ENCODE measurements around the gene MDM4.

Gene MDM4

GRCh38 chr1:204599596-204599995 is 83.4 kb downstream of the MDM4 start:
- TF ChIP-seq, protein P1, sequence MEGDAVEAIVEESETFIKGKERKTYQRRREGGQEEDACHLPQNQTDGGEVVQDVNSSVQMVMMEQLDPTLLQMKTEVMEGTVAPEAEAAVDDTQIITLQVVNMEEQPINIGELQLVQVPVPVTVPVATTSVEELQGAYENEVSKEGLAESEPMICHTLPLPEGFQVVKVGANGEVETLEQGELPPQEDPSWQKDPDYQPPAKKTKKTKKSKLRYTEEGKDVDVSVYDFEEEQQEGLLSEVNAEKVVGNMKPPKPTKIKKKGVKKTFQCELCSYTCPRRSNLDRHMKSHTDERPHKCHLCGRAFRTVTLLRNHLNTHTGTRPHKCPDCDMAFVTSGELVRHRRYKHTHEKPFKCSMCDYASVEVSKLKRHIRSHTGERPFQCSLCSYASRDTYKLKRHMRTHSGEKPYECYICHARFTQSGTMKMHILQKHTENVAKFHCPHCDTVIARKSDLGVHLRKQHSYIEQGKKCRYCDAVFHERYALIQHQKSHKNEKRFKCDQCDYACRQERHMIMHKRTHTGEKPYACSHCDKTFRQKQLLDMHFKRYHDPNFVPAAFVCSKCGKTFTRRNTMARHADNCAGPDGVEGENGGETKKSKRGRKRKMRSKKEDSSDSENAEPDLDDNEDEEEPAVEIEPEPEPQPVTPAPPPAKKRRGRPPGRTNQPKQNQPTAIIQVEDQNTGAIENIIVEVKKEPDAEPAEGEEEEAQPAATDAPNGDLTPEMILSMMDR (IDR thresholded peaks at IDR 0.05; ENCODE audit: low read depth, low read length, missing control alignments): no peak
- no peak for DNase-seq (ENCODE audit: low read depth)

DNA sequence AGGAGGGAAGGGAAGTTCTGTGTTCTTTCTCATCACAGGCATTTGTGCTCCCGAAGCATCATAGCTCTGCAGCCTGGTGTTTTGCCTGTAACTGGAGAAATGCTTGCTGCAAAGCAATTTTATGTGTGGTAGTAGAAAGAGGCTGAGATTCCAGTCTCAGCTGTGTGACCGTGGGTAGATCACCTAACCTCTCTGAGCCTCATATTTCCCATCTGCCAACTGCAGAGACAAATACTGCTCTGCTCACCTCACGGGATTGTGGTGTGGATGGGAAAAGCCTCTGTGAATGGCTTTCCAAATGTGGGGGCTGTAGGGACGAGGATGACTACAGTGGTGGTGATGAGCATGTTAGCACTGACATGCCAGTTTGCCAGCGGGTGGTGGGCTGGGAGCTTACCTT is 84.0 kb downstream of the MDM4 start:
- TF ChIP-seq, protein P1 (IDR thresholded peaks at IDR 0.05; ENCODE audit: low read depth, low read length, missing control alignments): no peak
- no peak for DNase-seq (ENCODE audit: low read depth)
- no peak overlapping the region for H3K4me3 ChIP-seq (ENCODE audit: low read depth, low read length)

More at GRCh38 chr1:204599596-204599995, 83.4 kb downstream of the MDM4 start:
- no peak overlapping the region for H3K4me3 ChIP-seq (ENCODE audit: low read depth, low read length)

- no peak overlapping the region for H3K4me3 ChIP-seq (ENCODE audit: low read depth, low read length)
- TF ChIP-seq, protein P1 (IDR thresholded peaks at IDR 0.05; ENCODE audit: low read depth, low read length, missing control alignments): peak; percentile 35
- no peak for DNase-seq (ENCODE audit: low read depth)
Measured at GRCh38 chr1:204600968-204601367, 84.8 kb downstream of the MDM4 start.

DNA sequence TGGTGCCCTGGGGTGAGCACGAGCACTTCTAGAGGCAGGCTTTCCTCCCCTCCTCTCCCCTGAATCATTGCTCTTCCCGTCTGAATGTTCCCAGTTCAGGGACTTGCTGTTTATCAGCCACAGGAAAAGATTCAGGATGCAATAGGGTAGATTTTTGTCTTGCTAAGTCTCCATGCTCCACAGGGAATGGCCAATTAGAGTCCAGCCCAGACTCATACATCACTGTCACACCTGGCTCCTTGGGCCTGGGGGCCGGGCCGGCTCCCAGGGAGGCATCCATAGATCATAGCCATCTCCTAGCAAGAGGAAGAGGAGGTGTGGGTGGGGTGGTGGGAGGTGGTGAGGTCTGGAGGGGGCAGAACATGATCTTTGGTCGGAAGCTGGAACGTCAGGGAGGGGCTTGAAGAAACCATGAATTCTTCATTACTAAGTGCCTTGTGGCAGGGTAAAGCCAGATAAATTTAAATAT is 85.9 kb downstream of the MDM4 start:
- TF ChIP-seq, protein P1 (IDR thresholded peaks at IDR 0.05; ENCODE audit: low read depth, low read length, missing control alignments): no peak
- H3K4me3 ChIP-seq (ENCODE audit: low read depth, low read length): no peak overlapping the region
- DNase-seq (ENCODE audit: low read depth): no peak

DNA sequence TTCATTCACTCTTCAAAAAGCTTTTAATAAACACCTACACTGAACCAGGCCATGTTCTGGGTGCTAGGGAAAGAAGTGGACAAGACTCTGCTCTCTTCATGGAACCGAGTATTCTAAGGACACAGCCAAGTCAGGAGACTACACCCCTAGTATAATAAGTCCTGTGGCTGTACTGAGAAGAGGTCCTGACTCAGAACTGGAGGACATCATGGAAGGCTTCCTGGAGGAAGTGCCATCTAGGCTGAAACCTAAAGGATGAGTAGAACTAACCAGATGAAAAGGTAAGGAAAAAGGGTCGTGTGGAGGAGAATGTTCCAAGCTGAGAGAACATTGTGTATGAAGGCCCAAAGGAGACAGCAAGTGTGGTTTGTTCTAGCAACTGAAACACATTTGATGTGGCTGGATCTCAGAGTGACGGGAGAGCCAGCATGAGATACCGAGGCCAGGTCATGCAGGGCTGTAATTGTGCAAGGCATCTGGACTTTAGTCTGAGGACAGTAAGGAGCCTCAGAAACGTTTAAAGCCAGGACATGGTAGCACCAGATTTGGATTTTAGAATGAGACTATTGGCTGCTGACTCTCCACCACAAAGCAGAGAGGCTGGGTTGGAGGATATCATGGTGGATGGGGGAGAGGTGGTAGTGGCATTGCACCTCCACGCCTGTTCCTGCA is 86.8 kb downstream of the MDM4 start:
- no peak for DNase-seq (ENCODE audit: low read depth)
- TF ChIP-seq, protein P1 (IDR thresholded peaks at IDR 0.05; ENCODE audit: low read depth, low read length, missing control alignments): no peak
- no peak overlapping the region for H3K4me3 ChIP-seq (ENCODE audit: low read depth, low read length)

- H3K4me3 ChIP-seq (ENCODE audit: low read depth, low read length): no peak overlapping the region
- no peak for DNase-seq (ENCODE audit: low read depth)
- TF ChIP-seq, protein P1 (IDR thresholded peaks at IDR 0.05; ENCODE audit: low read depth, low read length, missing control alignments): no peak
Measured at GRCh38 chr1:204605791-204606190, 89.6 kb downstream of the MDM4 start.

Measured in GM12864 (cell line).